H1 (cell line): Measurements from ENCODE around the gene ARMC5. TPM values are rescaled to one million over a fixed set of nuclear protein-coding genes. Genes with fewer than 3 reads are reported as not detected.

Experiments used
- CTCF ChIA-PET: fragments of 300-600 bp; sonication (Branson Sonifier 250); formaldehyde crosslinking; loops from one replicate; lab custom pipeline; 2021; ENCODE audit not compliant: partially characterized antibody; lab: Charles Lee
- POLR2A ChIA-PET: fragments of 300-600 bp; sonication (Branson Sonifier 250); formaldehyde crosslinking; loops from one replicate; lab custom pipeline; 2021; ENCODE audit warnings: inconsistent platforms; ENCODE audit not compliant: partially characterized antibody; lab: Charles Lee
- DNase-seq, 2 experiments: peaks; one replicate each; pipeline versions ENCODE4 v3.0.0 to v3.0.0-alpha.2; 2010 to 2022; ENCODE audit warnings: low spot score in 2 of 2, low read depth in 1 of 2, mixed read lengths in 1 of 2
- FAIRE-seq: peaks from 2 replicates; lab custom pipeline; 2011; peaks lifted over from hg19 to GRCh38; lab: Jason Lieb, UNC
- H2AFZ ChIP-seq: 2 replicates; pipeline ENCODE4 v1.8.1; 2012; ENCODE audit warnings: low read length, inconsistent platforms
- H2AK5ac ChIP-seq: 2 replicates; pipeline ENCODE4 v1.6.1; 2013; ENCODE audit warnings: low read depth, low read length
- H2BK120ac ChIP-seq: replicated peaks from 2 replicates; pipeline ENCODE3; 2013; ENCODE audit warnings: low read depth, low read length, inconsistent platforms
- H2BK12ac ChIP-seq: 2 replicates; pipeline ENCODE4 v1.6.1; 2013; ENCODE audit warnings: low read depth, low read length
- H2BK15ac ChIP-seq: 2 replicates; pipeline ENCODE4 v1.6.1; 2013; ENCODE audit warnings: low read length
- H2BK20ac ChIP-seq: 2 replicates; pipeline ENCODE4 v1.6.1; 2013; ENCODE audit warnings: low read length
- H2BK5ac ChIP-seq: 2 replicates; pipeline ENCODE4 v1.6.1; 2013; ENCODE audit warnings: low read depth, low read length
- H3K14ac ChIP-seq: 2 replicates; pipeline ENCODE4 v1.6.1; 2013; ENCODE audit warnings: inconsistent platforms; ENCODE audit not compliant: insufficient read length
- H3K18ac ChIP-seq: 2 replicates; pipeline ENCODE4 v1.6.1; 2013; ENCODE audit warnings: low read length; ENCODE audit errors: extremely low read depth
- H3K23ac ChIP-seq: 2 replicates; pipeline ENCODE4 v1.6.1; 2013; ENCODE audit warnings: inconsistent platforms; ENCODE audit not compliant: insufficient read length
- H3K23me2 ChIP-seq: 2 replicates; pipeline ENCODE4 v1.6.1; 2013; ENCODE audit warnings: low read depth, low read length
- H3K27ac ChIP-seq: 2 replicates; pipeline ENCODE4 v1.6.1; 2011; ENCODE audit warnings: low read depth, low read length, inconsistent platforms
- H3K27me3 ChIP-seq, 4 experiments: replicated peaks in 1 of 4; 1 replicate in 1 of 4; 2 replicates in 3 of 4; pipeline versions ENCODE4 v1.6.1 to v1.8.1; 2011 to 2013; ENCODE audit warnings: low read length in 3 of 4, mild to moderate bottlenecking in 3 of 4, inconsistent platforms in 2 of 4, mixed read lengths in 2 of 4, moderate library complexity in 1 of 4; ENCODE audit not compliant: control insufficient read depth in 3 of 4, insufficient read depth in 3 of 4; ENCODE audit errors: extremely low read depth in 1 of 4
- H3K36me3 ChIP-seq, 4 experiments: 2 replicates each; pipeline versions ENCODE4 v1.6.1 to v1.8.1; 2011 to 2013; ENCODE audit warnings: mild to moderate bottlenecking in 4 of 4, low read length in 3 of 4, moderate library complexity in 2 of 4, control low read depth in 1 of 4, inconsistent platforms in 1 of 4; ENCODE audit not compliant: insufficient read depth in 4 of 4, control insufficient read depth in 2 of 4
- H3K4ac ChIP-seq: replicated peaks from 2 replicates; pipeline ENCODE3; 2013; ENCODE audit warnings: low read length, low read depth, mixed read lengths, inconsistent platforms; ENCODE audit not compliant: insufficient read length
- H3K4me1 ChIP-seq, 4 experiments: replicated peaks in 1 of 4; 1 replicate in 1 of 4; 2 replicates in 3 of 4; pipeline versions ENCODE4 v1.6.1 to v1.8.1; 2011 to 2013; ENCODE audit warnings: low read length in 3 of 4, inconsistent platforms in 2 of 4, mixed read lengths in 1 of 4; ENCODE audit not compliant: insufficient read depth in 4 of 4, control insufficient read depth in 3 of 4
- H3K4me2 ChIP-seq, 2 experiments: 2 replicates each; pipeline versions ENCODE4 v1.6.1 to v1.8.1; 2011 to 2013; ENCODE audit warnings: low read depth in 2 of 2, low read length in 2 of 2, control low read depth in 1 of 2, inconsistent platforms in 1 of 2, mild to moderate bottlenecking in 1 of 2; ENCODE audit not compliant: insufficient read depth in 1 of 2
- H3K4me3 ChIP-seq, 4 experiments: fragments of 200-600, 300-600 bp in 1 of 4; sonication (generic), shearing (Covaris generic), sonication (Bioruptor Twin) in 1 of 4; 2 replicates each; pipeline versions ENCODE4 v1.5.1 to v1.8.1; 2011 to 2016; ENCODE audit warnings: low read length in 4 of 4, low read depth in 3 of 4, control low read depth in 2 of 4, inconsistent platforms in 2 of 4, mild to moderate bottlenecking in 2 of 4, mixed read lengths in 1 of 4, moderate library complexity in 1 of 4; ENCODE audit not compliant: insufficient read depth in 2 of 4; ENCODE audit errors: extremely low read depth in 1 of 4
- H3K56ac ChIP-seq: replicated peaks from 2 replicates; pipeline ENCODE3; 2013; ENCODE audit warnings: low read depth, mild to moderate bottlenecking, mixed read lengths, low read length, inconsistent platforms; ENCODE audit not compliant: insufficient read length
- H3K79me1 ChIP-seq: 2 replicates; pipeline ENCODE4 v1.6.1; 2013; ENCODE audit warnings: low read depth, low read length, control low read depth
- H3K79me2 ChIP-seq, 2 experiments: 2 replicates each; pipeline versions ENCODE4 v1.6.1 to v1.8.1; 2012 to 2013; ENCODE audit warnings: low read length in 2 of 2, mild to moderate bottlenecking in 2 of 2, inconsistent platforms in 1 of 2; ENCODE audit not compliant: insufficient read depth in 2 of 2, control insufficient read depth in 1 of 2
- H3K9ac ChIP-seq, 4 experiments: replicated peaks in 1 of 4; 1 replicate in 1 of 4; 2 replicates in 3 of 4; pipeline versions ENCODE4 v1.6.1 to v1.8.1; 2011 to 2013; ENCODE audit warnings: low read depth in 3 of 4, low read length in 3 of 4, control low read depth in 2 of 4, mild to moderate bottlenecking in 2 of 4, moderate library complexity in 2 of 4, inconsistent platforms in 1 of 4; ENCODE audit errors: extremely low read depth in 1 of 4
- H3K9me3 ChIP-seq, 2 experiments: 2 replicates each; pipeline versions ENCODE4 v1.6.1 to v1.8.1; 2012 to 2013; ENCODE audit warnings: mild to moderate bottlenecking in 2 of 2, moderate library complexity in 2 of 2, control low read depth in 1 of 2, inconsistent platforms in 1 of 2, low read depth in 1 of 2, low read length in 1 of 2, mixed read lengths in 1 of 2; ENCODE audit not compliant: insufficient read depth in 2 of 2
- H4K20me1 ChIP-seq, 2 experiments: replicated peaks in 1 of 2; 2 replicates each; pipeline versions ENCODE3 to v1.8.1; 2011 to 2013; ENCODE audit warnings: inconsistent platforms in 2 of 2, low read length in 2 of 2, mild to moderate bottlenecking in 1 of 2; ENCODE audit not compliant: insufficient read depth in 2 of 2, control insufficient read depth in 1 of 2
- H4K5ac ChIP-seq: 2 replicates; pipeline ENCODE4 v1.6.1; 2013; ENCODE audit warnings: low read length, low read depth, mixed read lengths, inconsistent platforms; ENCODE audit not compliant: insufficient read length
- H4K8ac ChIP-seq: 2 replicates; pipeline ENCODE4 v1.8.0; 2013; ENCODE audit warnings: mild to moderate bottlenecking, moderate library complexity, low read length, inconsistent platforms; ENCODE audit not compliant: insufficient read depth; ENCODE audit errors: extremely low read depth
- H4K91ac ChIP-seq: replicated peaks from 2 replicates; pipeline ENCODE3; 2013; ENCODE audit warnings: low read length, mixed read lengths, inconsistent platforms; ENCODE audit not compliant: insufficient read length
- BRCA1 ChIP-seq: IDR thresholded peaks from 2 replicates; pipeline ENCODE4 v1.6.1; 2012; ENCODE audit warnings: low read depth, low read length, improper control_type of control experiment
- E2F6 ChIP-seq: IDR thresholded peaks from 2 replicates; pipeline ENCODE4 v1.6.1; 2012; ENCODE audit warnings: inconsistent platforms
- RAD21 ChIP-seq, 2 experiments: IDR thresholded peaks in 1 of 2; conservative IDR thresholded peaks in 1 of 2; 2 replicates each; pipeline ENCODE4 v1.6.1; 2011; ENCODE audit warnings: low read depth in 2 of 2, low read length in 2 of 2, improper control_type of control experiment in 1 of 2, inconsistent platforms in 1 of 2, mild to moderate bottlenecking in 1 of 2, moderate library complexity in 1 of 2
- WGBS, 2 experiments: shearing (Covaris generic) in 1 of 2; methylation state at CpG; one replicate each; pipeline versions ENCODE4 v1.1.6 to v1.1.7; 2013 to 2015; ENCODE audit warnings: low lambda C conversion rate in 2 of 2, mixed read lengths in 2 of 2, inconsistent platforms in 1 of 2, low coverage in 1 of 2, missing lambda C conversion rate in 1 of 2; ENCODE audit not compliant: insufficient replicate concordance in 2 of 2, insufficient coverage in 1 of 2, insufficient read length in 1 of 2; ENCODE audit errors: extremely low coverage in 1 of 2, missing lambda C conversion rate in 1 of 2; 5-methylcytosine and 5-hydroxymethylcytosine counted together
- polyA plus RNA-seq, 7 experiments: library from polyadenylated mRNA; depleted of rRNA in 3 of 7; stranded (reverse) in 5 of 7; unstranded in 2 of 7; fragments of >200 nt in 5 of 7; fragments of 200-250 nt in 2 of 7; gene quantifications; 1 replicate in 5 of 7; 2 replicates in 1 of 7; 4 replicates in 1 of 7; pipeline versions ENCODE4 v1.2.1 to v1.2.3, GENCODE V29; 2011 to 2013; ENCODE audit warnings: missing spikeins in 2 of 7, mixed read lengths in 2 of 7
- total RNA-seq: library from RNA; stranded (reverse); fragmentation: NEBNext Ultra II Directional; extraction: Animal tissue kit (Norgen Biotek cat#: 25700); gene quantifications from 2 replicates; pipeline ENCODE4 v1.2.1, GENCODE V29; 2021

The ARMC5 gene
- total and polyA plus RNA-seq, 2 of the 8 experiments (the other 6 are each of a cell fraction or from before 2014, with no cell fraction given), result 7.8 to 8.7 TPM

- Histone ChIP-seq H2AK5ac (no peak overlapping the region), H3K36me3 (no peaks in the 10 kb centered on the region; a peak in 1 of 8 replicates), H2BK15ac (peak overlapping the region; percentile 88; the same call in 1 of the 2 replicates), H3K79me1 (no peaks in the 10 kb centered on the region), H3K4me2 (peak overlapping the region; percentile 67 to 68), H3K4ac (no peak overlapping the region), H4K5ac (no peak overlapping the region), H3K18ac (no peak overlapping the region; the same call in 1 of the 2 replicates), H4K20me1 (peaks cover 0 to 3% of the 10 kb centered on the region in 2 experiments), H2BK5ac (no peak overlapping the region), H4K91ac (peak overlapping the region; percentile 47), H3K23ac (no peak overlapping the region), H3K27me3 (peaks cover 2 to 36% (median 30%) of the 10 kb centered on the region in 4 experiments), H3K23me2 (peaks cover 8% of the 10 kb centered on the region; the same call in 1 of the 2 replicates), H3K14ac (no peak overlapping the region), H2AFZ (peak overlapping the region; percentile 54; the same call in 1 of the 2 replicates), H4K8ac (no peak overlapping the region), H3K27ac (no peak overlapping the region), H3K9me3 (no peaks in the 10 kb centered on the region), H3K9ac (no peak overlapping the region; a peak in 2 of 7 replicates), H3K4me1 (peaks cover 0 to 10% (median 3%) of the 10 kb centered on the region in 4 experiments; a peak in 4 of 7 replicates), H2BK12ac (peak overlapping the region; percentile 68; the same call in 1 of the 2 replicates), H2BK120ac (no peak overlapping the region), H3K56ac (no peak overlapping the region), H3K4me3 (peak overlapping the region; percentile 35 to 78 (median 56)), H3K79me2 (no peaks in the 10 kb centered on the region), H2BK20ac (no peak overlapping the region)
- TF ChIP-seq BRCA1 (no peak), RAD21 (IDR thresholded peaks at IDR 0.05 in 1 of 2, conservative IDR thresholded peaks at IDR 0.05 in 1 of 2; ENCODE audit: low read depth in 2 of 2, low read length in 2 of 2) (no peak), E2F6 (no peak)
- no peak for DNase-seq
- 57% methylated on average over 15 of the region's 15 CpGs; no CpG with 5 or more reads in 1 of the 2 experiments for WGBS, 2 experiments
- no peak for FAIRE-seq
- ChIA-PET CTCF (interaction anchor here (0.7 to 1.4 kb wide), 2 partner anchors 11 kb away, joined by 4 to 10 read pairs; no protein-coding TSS in a partner anchor), POLR2A (interaction anchor here (0.9 to 1.5 kb wide), 3 partner anchors 11 to 37 kb away, joined by 3 to 8 read pairs (median 4); partner anchors contain the start of gene RUSF1)
Measured at GRCh38 chr16:31471241-31471874, 12.1 kb downstream of the ARMC5 start.
